NCI-H2171 (cell line): ENCODE data around the gene RHO.
"Not testable (repeated sequence)": the region's sequence is repeated elsewhere in the genome, so short reads cannot be mapped to it uniquely, and the experiment has no call there.

Experiments
- DNase-seq: peaks from one replicate; lab custom pipeline; 2025; lab: John Stamatoyannopoulos, UW

The RHO gene

DNA sequence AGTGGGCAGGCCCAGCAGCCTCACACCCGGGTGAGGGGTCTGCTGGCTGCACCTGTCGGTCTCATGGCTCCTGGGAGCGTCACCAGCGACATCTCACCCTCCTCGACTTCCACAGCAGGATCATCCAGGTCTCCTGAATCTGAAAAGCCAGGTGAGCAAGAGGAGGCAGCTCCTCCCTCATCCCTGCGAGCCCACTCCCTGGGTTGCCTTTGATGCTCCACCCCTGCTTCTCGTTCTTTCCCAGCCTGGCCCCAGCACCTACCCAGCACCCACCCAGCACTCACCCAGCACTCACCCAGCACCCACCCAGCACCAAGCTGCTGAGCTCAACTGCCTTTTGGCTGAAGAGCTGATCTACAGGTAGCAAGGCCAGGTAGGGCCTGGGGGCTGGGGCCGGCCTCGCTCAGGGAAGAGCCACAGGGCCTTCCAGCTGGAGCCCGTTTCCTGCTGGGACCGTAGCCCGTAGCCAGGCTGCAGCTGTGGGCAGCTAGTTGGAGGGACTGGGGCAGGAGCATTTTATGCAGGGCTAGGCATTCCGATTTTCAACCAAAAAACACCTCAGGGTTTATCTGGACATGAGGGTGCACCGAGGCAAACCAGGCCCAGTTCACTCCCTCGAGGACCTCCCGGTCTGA lies 14.8 kb downstream of the RHO start, which contains the start of gene H1-8:
Gene H1-8 (plus strand): TSS at position 20 of the 635 bp plus-strand sequence. CDS start 44 bp downstream, at position 64.
- no peak for DNase-seq

DNA sequence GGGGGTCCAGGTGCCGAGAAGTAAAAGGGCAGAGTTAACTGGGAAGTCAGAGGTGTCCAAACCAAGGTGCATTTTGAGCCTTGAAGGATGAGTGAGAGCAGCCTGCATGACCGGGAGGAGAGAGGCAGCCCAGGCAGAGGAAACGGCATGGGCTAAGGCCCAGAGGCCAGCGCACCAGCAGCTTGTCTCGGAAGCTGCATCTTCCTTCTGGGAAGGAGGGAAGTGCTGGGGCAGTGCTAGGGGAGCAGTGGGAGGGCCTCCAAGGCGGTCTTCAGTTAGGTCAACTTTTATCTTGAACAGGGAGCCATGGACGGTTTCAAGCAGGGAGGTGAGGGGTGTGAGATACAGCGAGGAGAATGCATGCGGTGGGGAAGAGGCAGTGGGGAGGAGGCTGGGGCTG lies 15.6 kb downstream of the RHO start:
- no peak for DNase-seq

DNA sequence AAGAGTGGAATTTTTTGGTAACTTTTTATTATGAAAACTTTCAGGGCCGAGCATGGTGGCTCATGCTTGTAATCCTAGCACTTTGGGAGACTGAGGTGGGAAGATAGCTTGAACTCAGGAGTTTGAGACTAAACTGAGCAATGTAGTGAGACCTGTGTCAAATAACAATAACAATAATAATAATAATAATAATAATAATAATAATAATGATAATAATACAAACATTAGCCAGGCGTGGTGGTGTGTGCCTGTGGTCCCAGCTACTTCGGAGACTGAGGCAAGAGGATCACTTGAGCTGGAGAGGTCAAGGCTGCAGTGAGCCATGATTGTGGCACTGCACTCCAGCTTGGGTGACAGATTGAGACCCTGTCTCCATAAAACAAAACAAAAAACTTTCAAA lies 17.5 kb downstream of the RHO start:
- not testable (repeated sequence) for DNase-seq

DNA sequence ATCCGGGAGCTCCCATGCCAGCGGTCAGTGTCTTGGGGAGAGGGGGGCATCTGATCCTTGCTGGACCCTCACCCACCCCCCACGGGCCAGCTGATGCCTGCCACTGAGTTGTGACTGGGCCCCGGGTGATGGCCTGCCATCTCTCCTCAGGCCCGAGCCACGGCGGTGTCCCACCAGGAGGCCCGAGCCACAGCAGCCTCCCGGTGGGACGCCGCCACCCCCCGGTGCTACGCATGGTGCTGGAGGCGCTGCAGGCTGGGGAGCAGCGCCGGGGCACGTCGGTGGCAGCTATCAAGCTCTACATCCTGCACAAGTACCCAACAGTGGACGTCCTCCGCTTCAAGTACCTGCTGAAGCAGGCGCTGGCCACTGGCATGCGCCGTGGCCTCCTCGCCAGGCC lies 18.8 kb downstream of the RHO start:
- no peak for DNase-seq

DNA sequence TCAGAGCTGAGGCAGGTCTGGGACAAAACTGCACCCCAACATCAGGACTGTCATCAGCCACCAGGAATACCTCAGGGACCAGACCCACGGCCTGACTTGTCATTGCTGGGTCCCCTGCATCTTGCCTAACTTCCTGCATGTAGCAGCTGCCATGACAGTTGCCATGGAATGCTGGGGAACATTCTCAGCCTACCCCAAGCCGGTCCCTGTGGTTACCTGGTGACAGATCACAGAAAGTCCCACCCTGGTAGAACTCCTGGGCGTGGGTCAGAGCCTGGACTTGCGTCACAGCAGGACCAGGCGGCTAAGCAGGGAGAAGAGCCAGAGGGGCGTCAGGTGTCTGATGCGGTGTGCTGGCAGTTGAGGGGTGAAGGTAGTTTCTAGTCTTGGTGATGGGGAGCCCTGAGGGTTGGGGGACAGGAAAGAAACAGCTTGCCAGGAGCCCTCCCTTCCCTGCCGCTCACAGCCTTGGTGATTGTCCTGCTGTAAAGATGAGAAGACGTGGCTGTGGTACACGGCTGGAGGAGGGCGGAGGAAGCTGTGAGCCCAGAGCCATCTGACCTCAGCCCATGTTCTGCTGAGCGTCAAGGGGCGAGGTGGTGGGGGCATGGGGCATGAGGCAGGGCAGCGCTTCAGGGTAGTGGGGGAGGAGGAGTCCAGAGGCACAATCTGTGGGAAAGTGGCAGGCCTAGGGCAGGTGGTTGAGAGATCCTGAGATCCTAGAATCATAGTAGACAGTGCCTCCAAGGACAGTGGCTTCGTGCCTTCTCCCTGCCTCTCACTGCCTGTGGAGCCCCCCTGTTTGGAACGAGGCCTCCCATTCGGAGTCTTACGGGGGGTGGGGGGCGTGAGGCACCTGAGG lies 19.9 kb downstream of the RHO start:
- no peak for DNase-seq

DNA sequence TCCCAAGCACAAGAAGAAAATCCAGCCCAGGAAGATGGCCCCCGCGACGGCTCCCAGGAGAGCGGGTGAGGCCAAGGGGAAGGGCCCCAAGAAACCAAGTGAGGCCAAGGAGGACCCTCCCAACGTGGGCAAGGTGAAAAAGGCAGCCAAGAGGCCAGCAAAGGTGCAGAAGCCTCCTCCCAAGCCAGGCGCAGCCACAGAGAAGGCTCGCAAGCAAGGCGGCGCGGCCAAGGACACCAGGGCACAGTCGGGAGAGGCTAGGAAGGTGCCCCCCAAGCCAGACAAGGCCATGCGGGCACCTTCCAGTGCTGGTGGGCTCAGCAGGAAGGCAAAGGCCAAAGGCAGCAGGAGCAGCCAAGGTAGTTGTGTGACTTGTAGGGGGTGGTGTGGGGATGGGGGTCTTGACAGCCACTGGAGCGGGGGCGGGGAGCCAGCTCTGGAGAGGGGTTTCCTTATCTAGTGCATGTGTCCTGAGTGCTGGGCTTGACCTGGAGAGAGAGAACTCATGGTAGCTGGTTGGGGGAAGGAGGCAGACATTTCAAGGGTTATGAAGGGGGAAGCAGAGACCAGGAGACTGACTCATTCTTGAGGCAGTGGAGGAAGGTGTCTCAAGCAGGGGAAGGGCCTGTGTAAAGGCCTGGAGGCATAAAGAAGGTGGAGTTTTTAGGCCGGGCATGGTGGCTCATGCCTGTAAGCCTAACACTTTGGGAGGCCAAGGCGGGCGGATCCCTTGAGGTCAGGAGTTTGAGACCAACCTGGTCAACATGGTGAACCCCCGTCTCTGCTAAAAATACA lies 20.8 kb downstream of the RHO start:
- DNase-seq = no peak

DNA sequence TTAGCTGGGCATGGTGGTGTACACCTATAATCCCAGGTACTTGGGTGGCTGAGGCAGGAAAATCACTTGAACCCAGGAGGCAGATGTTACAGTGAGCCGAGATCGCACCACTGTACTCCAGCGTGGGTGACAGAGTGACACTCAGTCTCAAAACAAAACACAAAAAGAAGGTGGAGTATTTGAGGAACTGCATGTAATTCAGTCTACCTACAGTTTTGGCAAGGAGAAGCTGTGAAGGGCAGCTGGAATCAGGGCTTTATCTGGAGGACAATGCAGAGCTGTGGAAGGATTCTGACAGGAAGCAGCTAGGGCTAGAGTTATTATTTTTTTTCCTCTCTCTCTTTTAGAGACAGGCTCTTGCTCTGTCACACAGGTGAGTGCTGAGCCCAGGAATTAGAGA lies 21.4 kb downstream of the RHO start:
- no peak for DNase-seq

DNA sequence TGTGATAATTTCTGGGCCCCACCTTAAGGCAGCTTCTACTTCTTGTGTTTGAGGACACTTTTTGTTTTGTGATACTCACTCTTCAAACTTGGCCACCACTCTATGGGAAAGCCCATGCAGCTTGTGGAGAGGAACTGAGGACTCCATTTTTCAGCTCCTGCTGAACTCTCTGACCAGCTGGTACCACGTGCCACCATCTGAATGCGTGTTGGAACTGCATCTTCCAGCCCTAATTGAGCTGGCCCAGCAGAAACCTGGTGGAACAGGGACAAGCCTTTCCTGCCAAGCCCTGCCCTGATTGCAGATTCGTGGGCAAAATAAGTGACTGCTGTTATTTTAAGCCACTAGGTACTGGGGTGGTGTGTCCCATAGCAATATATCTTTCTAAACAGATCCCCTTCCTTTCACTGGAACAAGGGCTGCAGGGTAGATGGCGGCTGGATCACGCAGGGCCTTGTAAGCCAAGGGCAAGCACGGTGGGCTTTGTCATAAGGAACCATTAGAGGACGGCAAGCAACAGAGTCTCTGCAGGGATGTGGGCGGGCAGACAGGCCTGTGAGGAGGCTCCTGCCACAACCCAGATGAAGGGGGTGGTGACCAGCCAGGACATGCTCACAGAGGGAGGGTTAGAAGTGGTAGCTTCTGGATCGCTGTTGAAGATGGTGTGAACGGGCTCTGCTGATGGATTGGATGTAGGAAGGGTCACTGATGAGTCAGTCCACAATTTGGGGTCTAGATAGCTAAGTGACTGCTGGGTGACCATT lies 24.0 kb downstream of the RHO start:
- no peak for DNase-seq

DNA sequence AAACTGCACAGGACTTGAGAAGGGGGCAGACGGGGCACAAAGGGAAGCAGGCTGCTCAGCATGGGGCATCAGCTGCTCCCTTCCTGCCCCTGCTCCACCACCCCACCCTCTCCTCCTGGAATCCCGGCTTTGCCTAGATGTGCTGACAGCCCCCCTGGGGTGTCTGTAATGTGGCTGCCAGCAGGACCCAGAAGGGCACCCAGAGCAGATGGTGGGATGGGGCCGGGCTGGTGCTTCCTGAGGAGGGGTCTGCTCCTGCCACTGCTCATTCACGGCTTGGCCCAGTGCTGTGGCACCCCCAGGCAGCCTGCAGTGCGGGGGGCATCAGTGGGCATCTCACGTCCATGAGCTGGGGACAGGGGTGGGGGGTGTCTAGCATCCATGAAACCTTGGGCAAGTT lies 24.7 kb downstream of the RHO start:
- peak; percentile 31 for DNase-seq

DNA sequence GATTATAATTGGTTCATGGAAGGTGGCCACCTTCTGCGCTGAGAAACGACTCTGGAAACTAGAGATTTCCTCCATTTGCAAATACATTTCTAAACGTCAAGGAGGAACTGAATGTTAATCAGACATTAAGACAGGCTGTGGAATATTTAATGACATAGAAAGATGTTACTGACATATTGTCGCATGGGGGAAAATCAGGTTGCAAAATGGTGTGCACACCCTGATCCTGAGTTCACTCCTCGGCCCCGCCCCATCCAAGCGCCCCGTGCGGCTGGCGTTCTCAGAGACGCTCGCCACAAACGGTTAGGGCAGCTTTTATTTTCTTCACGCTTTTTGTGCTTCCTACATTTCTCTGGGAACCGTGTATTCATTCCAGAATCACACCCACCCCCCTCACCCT lies 25.3 kb downstream of the RHO start:
- peak; percentile 25 for DNase-seq

DNA sequence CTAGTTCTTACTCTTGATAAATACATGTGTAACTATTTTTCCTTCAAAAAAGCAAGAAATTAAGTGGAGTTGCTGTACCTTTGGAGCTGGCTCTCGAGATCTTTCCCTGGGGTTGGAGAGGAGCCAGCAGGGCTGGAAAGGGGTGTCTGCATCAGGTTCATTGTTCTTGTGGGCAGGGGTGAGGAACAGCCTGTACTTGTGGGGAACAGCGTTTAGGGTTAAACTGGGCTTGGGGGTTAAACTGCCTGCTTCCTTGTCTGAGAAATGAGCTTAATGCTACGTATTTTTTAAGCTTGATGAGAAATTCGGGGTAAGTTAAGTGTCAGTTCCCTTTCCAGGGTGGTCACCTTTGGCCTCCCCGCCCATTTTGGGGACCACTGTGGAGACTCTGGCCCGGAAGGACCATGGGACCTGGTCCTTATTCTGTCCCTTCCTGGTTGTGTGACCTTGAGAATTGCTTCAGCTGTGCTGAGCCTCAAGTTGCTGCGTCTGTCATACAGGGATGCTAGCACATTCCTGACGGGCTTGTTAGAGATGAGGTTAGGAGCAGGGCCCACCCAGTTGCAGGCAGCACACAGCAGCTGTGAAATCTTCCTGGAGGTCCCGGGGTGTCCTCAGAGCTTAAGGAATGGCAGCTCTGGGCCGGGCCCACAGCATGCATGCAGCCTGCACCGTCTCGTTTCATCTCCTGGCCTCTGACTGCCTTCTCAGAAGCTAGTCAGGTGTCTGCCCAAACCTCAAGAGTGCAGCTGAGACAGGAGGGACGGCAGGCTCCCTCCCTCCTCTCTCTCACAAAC lies 26.1 kb downstream of the RHO start:
- no peak for DNase-seq

DNA sequence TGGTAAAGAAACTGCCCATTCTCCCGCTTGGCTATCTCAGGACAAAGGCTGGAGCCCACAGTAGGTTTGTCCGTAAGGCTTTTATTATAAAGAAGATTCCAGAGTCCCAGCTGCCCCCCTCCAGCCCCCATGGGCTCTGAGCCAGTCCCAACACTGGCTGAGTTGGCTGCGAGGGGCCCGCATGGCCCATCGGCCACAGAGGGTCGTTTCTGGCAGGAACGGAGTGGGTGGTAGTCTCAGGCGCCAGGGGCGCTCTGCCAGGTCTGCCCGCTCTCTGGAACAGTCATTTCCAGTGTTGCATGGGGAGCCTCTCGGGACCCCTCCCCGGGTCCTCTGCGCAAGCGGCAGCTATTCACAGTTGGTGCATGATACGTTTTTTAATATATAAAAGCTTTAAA lies 26.7 kb downstream of the RHO start:
- no peak for DNase-seq

DNA sequence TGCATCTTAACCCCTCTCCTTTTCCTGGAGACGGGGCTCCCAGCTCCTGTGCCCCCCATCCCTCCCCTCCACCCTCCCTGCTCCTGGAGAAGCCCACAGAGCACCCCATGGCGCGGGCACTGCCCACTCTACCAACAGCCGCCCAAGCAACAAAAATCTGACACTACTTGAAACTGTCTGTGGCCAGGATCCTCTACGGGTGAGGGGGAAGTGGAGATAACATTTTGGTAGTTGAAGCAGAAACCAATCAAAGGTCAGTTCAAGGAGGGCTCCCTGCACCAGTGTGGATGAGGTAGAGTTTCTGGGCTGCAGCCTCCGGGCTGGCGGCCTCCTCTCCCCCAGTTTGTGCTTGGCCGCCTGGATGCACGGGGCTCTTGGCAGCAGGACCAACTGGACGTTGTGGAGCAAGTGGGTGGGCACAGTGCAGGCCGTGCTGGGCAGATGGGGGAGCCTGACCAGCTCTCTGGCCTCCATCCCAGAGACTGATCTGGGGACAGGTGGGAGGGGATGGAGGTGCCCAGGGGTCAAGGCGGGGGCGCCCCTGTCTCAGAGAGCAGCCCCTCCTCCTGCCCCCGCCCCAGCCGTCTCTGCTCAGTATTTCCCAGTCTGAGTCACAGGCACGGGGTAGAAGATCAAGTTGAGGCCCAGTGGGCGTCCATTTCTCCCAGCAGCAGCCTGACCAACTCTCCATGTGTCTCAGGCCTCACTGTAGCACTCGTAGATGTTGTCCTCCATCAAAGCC lies 27.3 kb downstream of the RHO start:
- no peak for DNase-seq

DNA sequence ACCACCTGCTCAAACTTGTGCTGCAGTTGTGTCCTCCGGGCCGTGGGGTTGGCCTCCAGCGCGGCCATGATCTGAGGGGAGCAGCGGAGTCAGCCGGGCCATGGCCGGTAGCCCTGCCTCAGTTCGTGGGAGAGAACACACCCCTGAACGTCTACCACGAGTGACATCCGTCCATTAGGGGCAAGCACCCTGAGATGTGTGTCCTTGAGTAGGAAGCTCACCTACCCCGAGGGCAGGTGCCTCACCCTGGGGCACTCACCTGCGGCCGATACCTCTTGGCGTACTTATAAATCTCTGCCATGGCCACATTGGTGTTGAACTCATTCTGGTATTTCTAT lies 27.9 kb downstream of the RHO start:
- no peak for DNase-seq

DNA sequence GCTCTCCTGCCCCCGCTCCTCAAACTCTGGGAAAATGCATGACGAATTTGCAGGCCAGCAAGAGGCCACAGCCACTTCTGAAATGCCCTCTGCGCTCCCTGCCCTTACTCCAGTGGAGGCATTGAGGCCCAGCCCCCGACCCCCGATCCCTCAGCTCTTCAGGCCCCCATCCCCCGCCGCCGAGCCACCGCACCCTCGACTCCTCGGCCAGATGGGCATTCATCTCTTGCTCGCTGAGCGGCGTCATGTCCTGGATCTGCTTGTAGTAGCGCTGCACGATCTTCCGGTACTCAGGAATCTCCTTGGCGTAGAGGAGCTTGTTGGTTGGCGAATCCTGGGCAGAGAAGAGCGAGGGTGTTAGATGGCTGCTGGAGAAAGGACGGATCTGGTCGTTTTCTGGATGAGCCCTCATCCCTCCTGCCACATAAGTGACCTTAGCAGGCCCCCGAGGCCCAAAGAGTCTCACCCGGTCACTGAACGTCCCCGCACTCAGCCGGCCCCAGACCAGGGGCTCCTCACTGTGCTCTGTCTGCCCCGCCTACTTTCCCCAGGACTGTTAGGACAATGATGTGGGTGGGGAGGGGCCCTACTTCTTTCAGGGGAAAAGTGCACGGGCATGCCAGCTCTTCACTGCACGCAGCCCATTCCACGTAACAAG lies 28.6 kb downstream of the RHO start:
- DNase-seq = no peak

DNA sequence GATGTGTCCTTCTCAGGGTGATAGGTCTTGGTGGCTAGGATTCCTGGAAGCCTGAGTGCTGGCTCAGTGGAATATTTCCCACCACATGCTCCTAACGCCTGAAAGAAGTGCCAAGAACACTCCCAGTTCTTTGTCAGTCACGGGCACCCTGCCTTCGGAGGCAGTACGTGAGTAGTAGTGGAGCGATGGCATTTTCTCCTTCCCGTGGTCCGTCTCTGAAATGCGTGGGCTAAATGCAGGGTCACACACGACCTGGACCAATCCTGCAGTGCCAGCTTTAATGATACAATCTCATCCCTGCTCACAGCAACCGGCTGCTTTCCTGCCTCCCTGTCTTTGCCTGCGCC lies 29.1 kb downstream of the RHO start:
- no peak for DNase-seq

DNA sequence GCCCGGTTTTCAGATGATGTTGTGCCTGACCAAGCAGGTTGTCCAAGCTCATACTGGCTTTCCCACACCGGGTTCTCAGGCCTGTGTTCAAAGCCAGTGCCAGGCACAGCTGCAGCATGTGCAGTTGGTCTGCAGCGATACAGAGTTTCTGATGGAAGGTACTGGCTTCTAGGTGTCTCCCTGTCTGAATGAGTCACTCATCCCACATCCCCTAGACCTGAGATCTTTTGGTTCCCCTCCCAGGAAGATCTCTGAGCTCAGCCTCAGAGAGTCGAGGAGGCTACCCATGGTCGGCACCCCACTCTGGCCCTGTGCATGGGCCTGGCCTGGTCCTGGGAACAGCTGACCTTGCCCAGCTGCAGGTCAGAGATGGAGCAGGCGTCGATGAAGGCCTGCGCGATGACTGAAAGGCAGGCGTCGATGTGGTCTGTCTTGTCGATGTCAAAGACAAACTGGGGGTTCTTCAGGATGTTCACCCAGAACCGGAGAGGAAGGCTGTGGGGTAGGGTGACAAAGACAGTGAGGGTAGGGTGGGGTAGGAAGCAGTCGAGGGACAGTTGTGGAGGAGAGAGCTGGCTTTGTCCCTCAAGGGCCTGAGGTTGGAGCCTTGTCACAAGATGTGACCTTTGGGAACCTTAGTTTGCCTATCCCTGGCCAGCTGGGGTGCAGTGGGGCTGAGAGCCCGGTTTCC lies 29.8 kb downstream of the RHO start:
- no peak for DNase-seq

DNA sequence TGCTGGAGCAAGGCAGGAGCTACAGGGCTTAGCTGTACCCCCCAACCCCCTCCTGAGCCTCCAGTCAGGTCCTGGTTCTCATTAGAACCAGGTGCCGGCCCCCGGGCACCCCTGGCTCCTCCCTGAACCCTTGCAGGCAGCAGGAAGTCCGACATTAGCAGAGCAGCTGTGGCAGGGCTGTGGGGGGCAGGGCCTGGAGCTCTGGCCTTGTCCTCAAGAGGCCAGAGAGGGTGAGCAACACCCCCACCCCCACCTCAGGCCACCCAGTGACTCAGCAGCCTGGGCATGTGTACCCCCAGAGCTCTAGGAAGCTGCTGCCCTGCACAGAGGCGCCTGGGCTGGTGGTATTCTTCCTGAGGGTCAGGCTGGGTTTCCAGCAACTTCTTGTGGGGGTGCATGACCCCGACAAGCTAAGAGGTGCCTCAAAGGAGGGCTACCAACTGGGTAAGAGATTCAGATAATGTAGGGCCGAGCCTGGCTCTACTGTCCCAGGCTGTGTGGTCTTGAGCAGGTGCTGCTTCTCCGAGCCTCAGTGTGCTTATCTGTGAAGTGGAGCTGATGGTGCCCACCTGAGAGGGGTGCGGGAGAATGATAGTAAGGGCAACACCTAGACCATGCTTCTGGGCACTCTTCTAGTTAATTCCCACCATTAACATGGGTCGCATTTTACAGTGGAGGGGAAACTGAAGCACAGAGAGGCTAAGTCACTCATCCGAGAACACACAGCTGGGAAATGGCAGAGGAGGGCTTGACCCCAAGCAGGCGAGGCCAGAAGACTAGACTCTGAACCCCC lies 30.5 kb downstream of the RHO start:
- DNase-seq = no peak
